GM19025 (cell line): Measurements from ENCODE around the gene ALOX15.
"Not testable (repeated sequence)": the region's sequence is repeated elsewhere in the genome, so short reads cannot be mapped to it uniquely, and the experiment has no call there.

Source experiments
- ATAC-seq: cut with Tn5 transposase; IDR thresholded peaks from one replicate; pipeline ENCODE4 v1.9.1; 2021; ENCODE audit warnings: mild to moderate bottlenecking, low read depth, moderate library complexity; ENCODE audit not compliant: unreplicated experiment

ALOX15 gene

GRCh38 chr17:4657678-4658077 is 16.2 kb upstream of the ALOX15 start:
- no peak for ATAC-seq

GRCh38 chr17:4655933-4656332 is 14.5 kb upstream of the ALOX15 start:
- ATAC-seq: not testable (repeated sequence)

GRCh38 chr17:4652997-4653396 is 11.5 kb upstream of the ALOX15 start:
- no peak for ATAC-seq

GRCh38 chr17:4648741-4649140 is 7.3 kb upstream of the ALOX15 start:
- ATAC-seq: no peak

GRCh38 chr17:4645642-4646041 is 4.2 kb upstream of the ALOX15 start:
- no peak for ATAC-seq

- no peak for ATAC-seq
Measured at GRCh38 chr17:4643676-4644075, 2.2 kb upstream of the ALOX15 start.

GRCh38 chr17:4642286-4642685 is 808 bp upstream of the ALOX15 start:
- no peak for ATAC-seq

- not testable (repeated sequence) for ATAC-seq
Measured at GRCh38 chr17:4640569-4641188, 799 bp downstream of the ALOX15 start.

- ATAC-seq: not testable (repeated sequence)
Measured at GRCh38 chr17:4639301-4640059, 2.0 kb downstream of the ALOX15 start.

- ATAC-seq: not testable (repeated sequence)
Measured at GRCh38 chr17:4638766-4639165, 2.7 kb downstream of the ALOX15 start.

GRCh38 chr17:4636474-4637100 is 4.9 kb downstream of the ALOX15 start:
- ATAC-seq: no peak

GRCh38 chr17:4635823-4636375 is 5.6 kb downstream of the ALOX15 start:
- ATAC-seq: no peak

- no peak for ATAC-seq
Measured at GRCh38 chr17:4634976-4635375, 6.5 kb downstream of the ALOX15 start.

GRCh38 chr17:4633643-4634042 is 7.8 kb downstream of the ALOX15 start:
- no peak for ATAC-seq

GRCh38 chr17:4632581-4632920 is 8.9 kb downstream of the ALOX15 start:
- ATAC-seq: no peak

GRCh38 chr17:4631836-4632580 is 9.5 kb downstream of the ALOX15 start:
- ATAC-seq: no peak

GRCh38 chr17:4631431-4631830 is 10.0 kb downstream of the ALOX15 start:
- no peak for ATAC-seq

GRCh38 chr17:4626734-4627256 is 14.7 kb downstream of the ALOX15 start:
- no peak for ATAC-seq

GRCh38 chr17:4625181-4625617 is 16.3 kb downstream of the ALOX15 start:
- ATAC-seq: no peak

- not testable (repeated sequence) for ATAC-seq
Measured at GRCh38 chr17:4624451-4624911, 17.0 kb downstream of the ALOX15 start.
